GM21390 (cell line): ENCODE data around the gene BAAT.

ENCODE experiments used
- ATAC-seq: cut with Tn5 transposase; IDR thresholded peaks from one replicate; pipeline ENCODE4 v1.9.1; 2021; ENCODE audit not compliant: unreplicated experiment

BAAT gene

GRCh38 chr9:101324245-101324804 is 60.5 kb downstream of the BAAT start:
- ATAC-seq = no peak

GRCh38 chr9:101323129-101323528 is 61.7 kb downstream of the BAAT start:
- no peak for ATAC-seq

DNA sequence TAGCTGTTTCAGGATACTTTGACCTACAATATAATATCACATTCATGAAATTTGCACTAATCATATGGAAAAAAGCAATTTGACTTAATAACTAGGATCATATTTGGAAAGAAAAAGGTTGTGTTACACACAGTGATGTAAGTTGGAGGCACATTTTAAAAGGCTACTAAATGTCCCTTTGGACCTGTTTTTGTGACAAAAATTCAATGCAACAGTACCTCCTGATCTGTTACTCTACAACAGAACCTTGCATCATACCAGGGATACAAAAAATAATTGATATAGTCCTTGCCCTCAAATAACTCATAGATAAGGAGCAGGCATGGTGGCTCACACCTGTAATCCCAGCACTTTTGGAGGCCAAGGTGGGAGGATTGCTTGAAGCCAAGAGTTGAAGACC is 67.1 kb downstream of the BAAT start:
- ATAC-seq = no peak

DNA sequence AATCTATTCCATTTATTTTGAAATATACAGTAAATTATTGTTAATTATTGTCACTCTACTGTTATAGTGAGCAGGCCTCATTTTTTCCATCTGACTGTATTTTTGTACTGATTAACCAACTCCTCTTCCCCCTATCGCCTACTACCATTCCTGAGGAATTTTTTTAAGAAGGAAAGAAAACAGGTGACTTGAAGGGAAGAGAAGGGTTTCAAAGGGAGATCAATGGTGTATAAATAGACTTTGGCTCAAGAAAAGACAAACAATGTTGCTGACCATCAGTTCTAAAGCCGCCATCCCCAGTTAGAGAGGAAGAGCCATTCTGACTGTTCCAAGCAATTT is 69.7 kb downstream of the BAAT start:
- no peak for ATAC-seq

DNA sequence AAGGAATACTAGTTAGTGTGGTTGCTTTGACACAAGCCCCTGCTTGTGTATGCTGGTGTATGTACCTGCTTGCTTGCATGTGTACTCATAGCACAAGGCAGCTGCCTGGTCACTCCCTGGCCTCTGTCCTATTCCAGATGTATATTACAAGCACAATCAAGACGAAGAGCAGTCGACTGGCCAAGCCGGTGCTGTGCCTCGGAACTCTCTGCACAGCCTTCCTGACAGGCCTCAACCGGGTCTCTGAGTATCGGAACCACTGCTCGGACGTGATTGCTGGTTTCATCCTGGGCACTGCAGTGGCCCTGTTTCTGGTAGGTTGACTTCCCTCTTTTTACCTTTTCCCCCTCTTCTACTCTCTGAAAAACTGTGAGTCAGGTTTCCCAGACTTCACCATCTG is 72.1 kb downstream of the BAAT start:
- ATAC-seq = no peak

DNA sequence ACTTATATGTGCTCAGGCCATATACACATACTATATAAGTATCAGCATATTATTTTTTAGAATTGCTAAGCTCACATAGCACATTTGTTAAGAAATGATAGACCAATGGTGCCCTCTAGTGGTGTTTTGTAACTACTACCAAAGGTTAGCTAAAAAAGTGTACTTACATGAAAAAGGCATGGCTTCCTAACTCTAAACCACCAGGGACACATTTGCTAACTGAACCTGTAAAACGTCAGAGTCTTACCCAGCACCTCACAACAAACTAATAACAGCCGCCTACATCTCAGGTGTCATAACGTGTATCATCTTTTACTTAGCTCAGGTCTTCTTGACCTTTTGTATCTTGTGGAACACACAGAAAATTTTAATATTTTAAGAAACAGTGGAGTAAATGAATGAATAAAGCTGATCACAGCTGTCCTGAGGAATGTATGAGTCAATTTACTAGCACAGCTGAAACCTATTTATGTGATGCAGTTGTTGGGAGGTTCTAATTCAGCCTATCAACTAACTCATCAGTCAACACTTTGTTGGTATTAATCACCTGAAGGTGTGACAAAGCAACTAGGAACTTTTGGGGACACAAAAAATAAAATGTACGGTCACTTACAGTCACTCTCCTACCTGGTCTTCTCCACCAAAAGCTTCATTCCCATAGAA is 72.9 kb downstream of the BAAT start:
- ATAC-seq = peak; percentile 86

DNA sequence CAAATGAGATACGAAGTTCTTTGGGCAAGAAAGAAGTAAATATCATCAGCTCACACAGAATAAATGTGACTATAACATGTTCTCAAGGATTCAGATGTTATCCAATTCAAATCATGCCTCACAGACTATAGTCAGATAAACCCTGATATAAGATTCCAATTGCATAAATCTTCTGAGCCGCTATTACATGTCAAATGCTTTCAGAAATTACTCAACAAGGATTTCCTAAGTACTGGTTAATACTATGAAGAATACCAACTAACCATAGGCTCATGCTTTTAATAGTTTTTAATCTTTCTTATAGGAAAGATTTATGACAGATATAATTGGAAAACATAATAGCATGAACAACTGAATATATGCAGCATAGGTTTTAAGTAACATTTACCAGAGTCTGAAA is 73.6 kb downstream of the BAAT start:
- ATAC-seq = no peak
